ENCODE measurements around the gene RMDN2. TPM values are rescaled to one million over a fixed set of nuclear protein-coding genes. Genes with fewer than 3 reads are reported as not detected.

The RMDN2 gene
- total and polyA plus RNA-seq, 11 donors: 2.7 to 7.2 (median 5.7) TPM

- ATAC-seq (no peak), DNase-seq (no peak)
- 21 to 58% (median 35%) methylated on average over 1 of the region's 1 CpG for WGBS, 4 donors
- intact Hi-C loops (cut with DNase I): no loop called here
- Histone ChIP-seq H3K4me1 (peaks cover 0 to 18% (median 7%) of the 10 kb centered on the region in 12 donors), H3K9me3 (no peaks in the 10 kb centered on the region), H3K36me3 (no peaks in the 10 kb centered on the region), H3K27me3 (peaks cover 0 to 7% (median 3%) of the 10 kb centered on the region in 9 donors), H3K27ac (no peak overlapping the region), H3K4me3 (no peak overlapping the region)
- TF ChIP-seq CTCF (IDR thresholded peaks at IDR 0.05): no peak
- no peak for TF ChIP-seq POLR2A (IDR thresholded peaks at IDR 0.05)
Measured at GRCh38 chr2:38030635-38031355, 105.7 kb downstream of the RMDN2 start.

GRCh38 chr2:38032946-38033345 is 107.9 kb downstream of the RMDN2 start:
- 95 to 100% (median 95%) methylated on average over 2 of the region's 2 CpGs for WGBS, 4 donors
- Histone ChIP-seq H3K27me3 (peaks cover 0 to 26% (median 5%) of the 10 kb centered on the region in 9 donors), H3K27ac (no peak overlapping the region), H3K9me3 (no peaks in the 10 kb centered on the region), H3K4me1 (peaks cover 0 to 20% (median 7%) of the 10 kb centered on the region in 12 donors), H3K36me3 (no peaks in the 10 kb centered on the region), H3K4me3 (no peak overlapping the region)
- ATAC-seq (no peak), DNase-seq (no peak)
- intact Hi-C loops (cut with DNase I): no loop called here
- TF ChIP-seq CTCF (IDR thresholded peaks at IDR 0.05) (no peak), POLR2A (IDR thresholded peaks at IDR 0.05) (no peak)

GRCh38 chr2:38033646-38034045 is 108.6 kb downstream of the RMDN2 start:
- intact Hi-C loops (cut with DNase I): no loop called here
- WGBS, 4 donors: 41 to 47% (median 44%) methylated on average over 2 of the region's 2 CpGs
- no peak for DNase-seq
- ATAC-seq: no peak
- no peaks in the 10 kb centered on the region for H3K36me3 ChIP-seq
- TF ChIP-seq CTCF (IDR thresholded peaks at IDR 0.05): no peak
- TF ChIP-seq POLR2A (IDR thresholded peaks at IDR 0.05): no peak
- no peaks in the 10 kb centered on the region for H3K9me3 ChIP-seq
- H3K27ac ChIP-seq: no peak overlapping the region
- no peak overlapping the region for H3K4me3 ChIP-seq
- peaks cover 0 to 31% (median 5%) of the 10 kb centered on the region in 9 donors for H3K27me3 ChIP-seq
- peaks cover 0 to 27% (median 7%) of the 10 kb centered on the region in 12 donors for H3K4me1 ChIP-seq

GRCh38 chr2:38035968-38036367 is 110.9 kb downstream of the RMDN2 start:
- ATAC-seq (no peak), DNase-seq (no peak)
- 73 to 78% (median 76%) methylated on average over 7 of the region's 7 CpGs for WGBS, 4 donors
- intact Hi-C loops (cut with DNase I): no loop called here
- H3K4me1 ChIP-seq: peaks cover 0 to 18% (median 0%) of the 10 kb centered on the region in 12 donors
- no peak overlapping the region for H3K27ac ChIP-seq
- H3K27me3 ChIP-seq: peaks cover 0 to 36% (median 5%) of the 10 kb centered on the region in 9 donors
- H3K36me3 ChIP-seq: no peaks in the 10 kb centered on the region
- H3K9me3 ChIP-seq: peaks cover 0 to 4% (median 0%) of the 10 kb centered on the region in 12 donors
- TF ChIP-seq CTCF (IDR thresholded peaks at IDR 0.05): no peak
- no peak for TF ChIP-seq POLR2A (IDR thresholded peaks at IDR 0.05)
- H3K4me3 ChIP-seq: no peak overlapping the region
